Measurements from ENCODE around the gene ECI2.

DNA sequence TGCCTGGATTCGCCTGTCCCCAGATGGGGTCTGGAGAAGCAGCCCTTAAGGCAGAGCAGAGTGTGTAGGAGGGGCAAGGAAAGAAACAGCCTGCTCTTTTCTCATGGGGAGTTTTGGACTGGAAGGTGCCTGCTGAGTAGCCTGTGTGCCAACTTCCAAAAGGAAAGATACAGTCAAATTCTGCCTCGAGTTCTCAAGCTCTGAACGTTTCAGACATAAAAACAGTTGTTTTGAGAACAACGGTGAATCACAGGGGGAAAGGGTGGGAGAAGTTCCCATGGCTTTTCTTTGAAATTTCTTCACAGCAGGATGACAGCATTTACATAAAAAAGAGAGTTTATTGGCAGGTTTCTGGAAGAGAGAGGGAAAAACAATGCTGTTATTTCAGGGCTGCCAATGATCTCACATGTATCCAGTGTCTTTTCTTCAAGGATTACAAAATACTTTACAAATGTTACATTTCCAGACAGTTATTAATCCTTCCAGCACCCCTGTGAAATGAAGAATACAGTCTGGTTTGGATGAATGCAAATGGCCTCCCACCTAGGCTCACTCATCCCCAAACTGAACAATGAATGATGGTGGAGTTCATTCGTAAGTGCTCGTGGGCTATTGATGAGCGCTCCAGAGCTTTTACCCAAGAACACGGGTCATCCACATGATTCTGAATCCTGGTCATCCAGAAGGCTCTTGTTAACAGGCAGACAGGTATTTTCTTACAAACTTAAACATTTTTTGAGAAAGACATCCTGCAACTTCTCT, 33.8 kb upstream of the ECI2 start:
- TF ChIP-seq, protein P1, sequence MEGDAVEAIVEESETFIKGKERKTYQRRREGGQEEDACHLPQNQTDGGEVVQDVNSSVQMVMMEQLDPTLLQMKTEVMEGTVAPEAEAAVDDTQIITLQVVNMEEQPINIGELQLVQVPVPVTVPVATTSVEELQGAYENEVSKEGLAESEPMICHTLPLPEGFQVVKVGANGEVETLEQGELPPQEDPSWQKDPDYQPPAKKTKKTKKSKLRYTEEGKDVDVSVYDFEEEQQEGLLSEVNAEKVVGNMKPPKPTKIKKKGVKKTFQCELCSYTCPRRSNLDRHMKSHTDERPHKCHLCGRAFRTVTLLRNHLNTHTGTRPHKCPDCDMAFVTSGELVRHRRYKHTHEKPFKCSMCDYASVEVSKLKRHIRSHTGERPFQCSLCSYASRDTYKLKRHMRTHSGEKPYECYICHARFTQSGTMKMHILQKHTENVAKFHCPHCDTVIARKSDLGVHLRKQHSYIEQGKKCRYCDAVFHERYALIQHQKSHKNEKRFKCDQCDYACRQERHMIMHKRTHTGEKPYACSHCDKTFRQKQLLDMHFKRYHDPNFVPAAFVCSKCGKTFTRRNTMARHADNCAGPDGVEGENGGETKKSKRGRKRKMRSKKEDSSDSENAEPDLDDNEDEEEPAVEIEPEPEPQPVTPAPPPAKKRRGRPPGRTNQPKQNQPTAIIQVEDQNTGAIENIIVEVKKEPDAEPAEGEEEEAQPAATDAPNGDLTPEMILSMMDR (IDR thresholded peaks at IDR 0.05), result no peak
- TF ChIP-seq POLR2A (IDR thresholded peaks at IDR 0.05), result no peak
